Hindlimb muscle (tissue), 1 donor: ENCODE measurements around the gene IL25. TPM values are rescaled to one million over a fixed set of nuclear protein-coding genes. Genes with fewer than 3 reads are reported as not detected.
A peak's percentile ranks its signal among the peaks of the same experiment; 100 is the strongest.
"Not testable (repeated sequence)": the region's sequence is repeated elsewhere in the genome, so short reads cannot be mapped to it uniquely, and the experiment has no call there.

Experiments
- DNase-seq: peaks from one replicate; pipeline ENCODE4 v3.0.0-alpha.2; 2013
- polyA plus RNA-seq: library from polyadenylated mRNA; unstranded; fragments of 120-200 nt; gene quantifications from one replicate; pipeline ENCODE4 v1.2.1, GENCODE V29; 2013; ENCODE audit not compliant: insufficient read length

IL25 gene
- polyA plus RNA-seq, 1 donor: not detected

GRCh38 chr14:23376482-23377197, 4.0 kb downstream of the IL25 start, which contains the start of gene CMTM5:
Gene CMTM5 (plus strand): TSS chr14:23377046. CDS start chr14:23377252, 206 bp downstream.
- DNase-seq: no peak

- DNase-seq: no peak
Measured at GRCh38 chr14:23377198-23377550, 4.6 kb downstream of the IL25 start.

DNA sequence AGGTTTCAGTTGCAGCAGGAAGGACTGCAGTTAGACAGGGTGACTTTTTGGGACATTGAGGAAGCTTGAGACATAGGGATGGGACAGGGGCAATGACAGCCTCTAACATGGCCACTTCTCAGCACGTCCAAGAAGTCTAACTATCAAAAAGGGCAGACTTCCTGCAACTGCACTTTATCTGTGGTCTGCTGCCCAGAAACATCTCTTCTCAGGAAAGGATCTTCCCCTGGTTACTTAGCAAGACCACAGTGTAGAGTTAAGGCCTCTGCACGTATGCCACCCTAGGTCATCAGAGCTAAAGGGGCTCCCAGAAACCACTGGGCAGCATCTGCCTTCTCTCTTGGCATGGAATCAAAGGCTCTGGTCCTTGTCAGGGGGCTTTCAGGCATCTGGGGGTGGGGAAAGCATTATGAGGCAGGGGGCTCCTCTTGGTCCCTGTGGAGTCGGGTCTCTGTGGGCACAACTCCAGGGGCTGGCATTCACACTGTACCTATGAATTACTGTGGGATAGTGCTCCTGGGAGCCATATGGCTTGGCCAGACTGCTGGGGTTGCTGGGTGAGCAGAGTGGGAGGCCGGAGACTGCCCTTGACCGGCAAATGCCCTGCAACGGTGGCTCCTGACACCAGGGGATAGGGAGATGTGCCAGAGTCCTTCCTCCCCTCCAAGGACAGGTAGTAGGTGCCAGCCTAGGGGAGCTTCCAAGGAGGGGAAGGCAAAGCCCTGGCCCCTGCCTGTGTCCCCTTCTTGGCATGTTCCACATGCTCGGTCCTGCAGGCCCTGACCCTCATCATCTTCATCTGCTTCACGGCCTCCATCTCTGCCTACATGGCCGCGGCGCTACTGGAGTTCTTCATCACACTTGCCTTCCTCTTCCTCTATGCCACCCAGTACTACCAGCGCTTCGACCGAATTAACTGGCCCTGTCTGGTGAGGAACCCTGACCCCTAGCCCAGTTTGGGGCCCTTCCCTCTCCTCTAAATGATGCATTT, 5.3 kb downstream of the IL25 start:
- DNase-seq: no peak

- DNase-seq: no peak
Measured at GRCh38 chr14:23378612-23379220, 6.1 kb downstream of the IL25 start.

GRCh38 chr14:23379366-23380196, 7.0 kb downstream of the IL25 start:
- DNase-seq: peak; percentile 29

- DNase-seq: no peak
Measured at GRCh38 chr14:23380197-23380914, 7.7 kb downstream of the IL25 start.

GRCh38 chr14:23380976-23381375, 8.4 kb downstream of the IL25 start:
- no peak for DNase-seq

- DNase-seq: no peak
Measured at GRCh38 chr14:23381871-23382270, 9.3 kb downstream of the IL25 start.

- no peak for DNase-seq
Measured at GRCh38 chr14:23382276-23382675, 9.7 kb downstream of the IL25 start.

- DNase-seq: no peak
Measured at GRCh38 chr14:23382731-23383440, 10.3 kb downstream of the IL25 start.

GRCh38 chr14:23384364-23385080, 11.9 kb downstream of the IL25 start:
- no peak for DNase-seq

DNA sequence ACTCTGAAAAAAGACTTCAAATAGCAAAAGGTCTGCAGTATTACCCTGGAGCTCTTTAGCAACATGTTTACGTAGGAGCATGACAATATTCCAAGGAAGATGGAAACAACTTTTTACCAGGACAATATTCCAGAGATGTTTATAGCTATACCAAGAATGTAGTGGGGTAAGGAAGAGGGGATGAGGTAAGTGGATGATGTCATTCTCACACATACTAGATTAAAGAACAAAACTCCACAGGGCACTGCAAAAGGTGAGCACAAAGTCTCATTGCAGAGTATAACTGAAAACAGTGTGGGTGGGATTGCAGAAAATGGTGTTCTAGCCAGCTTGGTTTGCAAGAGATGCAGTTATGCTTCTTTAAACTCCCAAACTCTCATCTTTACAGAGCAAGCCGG, 12.6 kb downstream of the IL25 start:
- DNase-seq: no peak

DNA sequence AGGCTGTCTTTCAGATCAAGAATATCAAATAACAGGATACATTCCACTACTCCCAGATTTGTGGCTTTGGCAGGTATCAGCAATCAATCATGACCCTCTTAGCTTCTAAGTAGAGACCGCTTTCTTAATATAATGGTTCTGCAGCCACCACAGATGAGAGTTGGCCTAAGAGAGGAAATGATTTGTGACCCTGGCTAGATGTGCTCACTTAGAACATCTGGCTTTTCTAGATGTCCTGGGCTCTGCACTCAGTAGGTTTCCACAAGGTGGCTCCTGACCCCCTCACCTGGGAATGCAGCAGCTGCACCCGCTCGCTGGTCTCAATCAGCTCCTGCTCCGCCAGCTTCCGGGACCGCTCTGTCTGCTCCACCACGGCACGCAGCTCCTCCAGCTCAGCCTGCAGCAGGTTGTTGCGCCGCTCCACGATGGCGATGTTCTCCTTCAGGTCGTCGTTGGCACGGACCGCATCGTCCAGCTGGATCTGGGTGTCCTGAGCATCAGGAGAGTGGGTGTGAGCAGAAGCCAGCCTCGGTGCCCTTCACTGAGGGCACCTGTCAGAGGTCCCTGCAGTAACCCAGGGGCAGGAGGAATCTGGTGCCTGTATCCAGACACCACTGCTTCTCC, 13.1 kb downstream of the IL25 start:
- DNase-seq: no peak

GRCh38 chr14:23386266-23386657, 13.7 kb downstream of the IL25 start:
- not testable (repeated sequence) for DNase-seq

GRCh38 chr14:23386999-23387398, 14.4 kb downstream of the IL25 start:
- DNase-seq: no peak

- no peak for DNase-seq
Measured at GRCh38 chr14:23387916-23388882, 15.6 kb downstream of the IL25 start.

- no peak for DNase-seq
Measured at GRCh38 chr14:23388996-23389395, 16.4 kb downstream of the IL25 start.

- no peak for DNase-seq
Measured at GRCh38 chr14:23389396-23389795, 16.8 kb downstream of the IL25 start.
